HepG2 (cell line): ENCODE measurements around the gene PPP4R3A. TPM values are rescaled to one million over a fixed set of nuclear protein-coding genes. Genes with fewer than 3 reads are reported as not detected.

Experiments
- ATAC-seq: fragments of 200-7000 bp; cut with Tn5 transposase; 3 replicates; pipeline ENCODE4 v1.9.1; 2020; ENCODE audit warnings: mild to moderate bottlenecking, moderate library complexity
- BruUV-seq: library from RNA; stranded (reverse); fragments of 400-500 nt; replicated peaks from 2 replicates; lab custom pipeline; 2021; lab: Mats Ljungman, UMichigan
- CTCF ChIA-PET: fragments of 300-600 bp; formaldehyde crosslinking; extraction: SDS; loops from one replicate; lab custom pipeline; 2021; ENCODE audit warnings: low total read pairs, inconsistent platforms, low intra/inter-chr PET ratio; lab: Yijun Ruan, JAX
- POLR2A ChIA-PET: fragments of 350-600 bp; sonication (Branson Sonifier 250); formaldehyde crosslinking; loops from one replicate; lab custom pipeline; 2020; ENCODE audit warnings: antibody characterized with exemption, inconsistent platforms; lab: Yijun Ruan, JAX
- DNase-seq: peaks from one replicate; pipeline ENCODE4 v3.0.0-alpha.2; 2015; ENCODE audit warnings: low spot score
- FAIRE-seq: peaks from 3 replicates; lab custom pipeline; 2011; peaks lifted over from hg19 to GRCh38; lab: Jason Lieb, UNC
- H2AFZ ChIP-seq: one replicate; pipeline ENCODE4 v1.6.1; 2011; ENCODE audit warnings: low read length, inconsistent platforms
- H3K27ac ChIP-seq: fragments of 300-600 bp; 3 replicates; pipeline ENCODE4 v1.8.0; 2011; ENCODE audit warnings: mixed run types, mild to moderate bottlenecking, mixed read lengths, low read length, inconsistent platforms; ENCODE audit not compliant: insufficient read depth; ENCODE audit errors: extremely low read length
- H3K27me3 ChIP-seq, 2 experiments: fragments of 200-600 bp in 1 of 2; 2 replicates in 1 of 2; 3 replicates in 1 of 2; pipeline versions ENCODE4 v1.6.0 to v1.8.0; 2011; ENCODE audit warnings: low read length in 2 of 2, mild to moderate bottlenecking in 2 of 2, moderate library complexity in 2 of 2, inconsistent platforms in 1 of 2; ENCODE audit not compliant: insufficient read depth in 2 of 2, control insufficient read depth in 1 of 2
- H3K36me3 ChIP-seq, 2 experiments: fragments of 200-600 bp in 1 of 2; replicated peaks in 1 of 2; 2 replicates in 1 of 2; 3 replicates in 1 of 2; pipeline versions ENCODE4 v1.5.1 to v1.8.0; 2011; ENCODE audit warnings: low read length in 2 of 2, inconsistent platforms in 1 of 2; ENCODE audit not compliant: insufficient read depth in 2 of 2, control insufficient read depth in 1 of 2
- H3K4me1 ChIP-seq: 2 replicates; pipeline ENCODE4 v1.5.1; 2012; ENCODE audit warnings: low read length, inconsistent platforms; ENCODE audit not compliant: insufficient read depth
- H3K4me2 ChIP-seq: 2 replicates; pipeline ENCODE4 v1.6.0; 2011; ENCODE audit warnings: low read depth, low read length, inconsistent platforms
- H3K4me3 ChIP-seq, 3 experiments: fragments of 200-600 bp in 1 of 3; sonication (generic), shearing (Covaris generic) in 1 of 3; replicated peaks in 1 of 3; 2 replicates each; pipeline ENCODE4 v1.5.1; 2011 to 2016; ENCODE audit warnings: low read length in 3 of 3, inconsistent platforms in 2 of 3, low read depth in 2 of 3, mild to moderate bottlenecking in 2 of 3, control low read depth in 1 of 3, mixed read lengths in 1 of 3; ENCODE audit not compliant: insufficient read depth in 1 of 3
- H3K79me2 ChIP-seq: one replicate; pipeline ENCODE4 v1.6.1; 2011; ENCODE audit warnings: low read length, inconsistent platforms; ENCODE audit not compliant: insufficient read depth
- H3K9ac ChIP-seq: 2 replicates; pipeline ENCODE4 v1.6.0; 2011; ENCODE audit warnings: mild to moderate bottlenecking, low read depth, low read length, inconsistent platforms; ENCODE audit not compliant: insufficient read depth
- H3K9me3 ChIP-seq: 2 replicates; pipeline ENCODE4 v1.5.1; 2012; ENCODE audit warnings: mild to moderate bottlenecking, low read length
- H4K20me1 ChIP-seq: 2 replicates; pipeline ENCODE4 v1.6.0; 2011; ENCODE audit warnings: inconsistent platforms, mild to moderate bottlenecking, low read length, moderate library complexity; ENCODE audit not compliant: insufficient read depth
- BRCA1 ChIP-seq: sonication (generic); formaldehyde crosslinking; IDR thresholded peaks from 2 replicates; pipeline ENCODE4 v1.4.0; 2020; ENCODE audit warnings: missing genetic modification reagents
- FOXP4 ChIP-seq: sonication (generic); formaldehyde crosslinking; IDR thresholded peaks from 2 replicates; pipeline ENCODE4 v1.4.0; 2020; ENCODE audit warnings: missing genetic modification reagents
- GPBP1L1 ChIP-seq: sonication (generic); formaldehyde crosslinking; IDR thresholded peaks from 2 replicates; pipeline ENCODE4 v1.5.0; 2020; ENCODE audit warnings: mild to moderate bottlenecking, missing genetic modification reagents
- JUN ChIP-seq: sonication (generic); formaldehyde crosslinking; IDR thresholded peaks from 2 replicates; pipeline ENCODE4 v1.4.0; 2020; ENCODE audit warnings: mild to moderate bottlenecking, missing genetic modification reagents
- KMT2A ChIP-seq: sonication (generic); formaldehyde crosslinking; IDR thresholded peaks from 2 replicates; pipeline ENCODE4 v1.4.0; 2020; ENCODE audit warnings: missing genetic modification reagents
- NFE2 ChIP-seq: sonication (generic); formaldehyde crosslinking; IDR thresholded peaks from 2 replicates; pipeline ENCODE4 v1.4.0; 2020; ENCODE audit warnings: missing genetic modification reagents
- NR2F1 ChIP-seq, 2 experiments: fragments of 450-650 bp in 1 of 2; formaldehyde crosslinking in 1 of 2; IDR thresholded peaks; 2 replicates each; pipeline versions ENCODE4 v1.5.0 to v1.6.1; 2016 to 2020; ENCODE audit warnings: mild to moderate bottlenecking in 1 of 2, missing compliant biosample characterization in 1 of 2, missing genetic modification reagents in 1 of 2, moderate library complexity in 1 of 2
- REPIN1 ChIP-seq: sonication (generic); formaldehyde crosslinking; IDR thresholded peaks from 2 replicates; pipeline ENCODE4 v1.8.0; 2022; ENCODE audit warnings: missing genetic modification reagents, low read depth, mild to moderate bottlenecking, borderline replicate concordance
- SNRNP70 ChIP-seq: fragments of 200-400 bp; formaldehyde crosslinking; IDR thresholded peaks from 2 replicates; pipeline ENCODE4 v1.6.1; 2017; ENCODE audit warnings: mild to moderate bottlenecking, low read depth, low read length, moderate library complexity
- STAT5B ChIP-seq: sonication (generic); formaldehyde crosslinking; IDR thresholded peaks from 2 replicates; pipeline ENCODE4 v1.4.0; 2020; ENCODE audit warnings: missing genetic modification reagents
- YY1 ChIP-seq: IDR thresholded peaks from 2 replicates; pipeline ENCODE4 v1.6.1; 2011; ENCODE audit warnings: low read length, low read depth, moderate library complexity, mild to moderate bottlenecking; ENCODE audit not compliant: insufficient read depth, insufficient replicate concordance
- ZFP37 ChIP-seq: sonication (generic); formaldehyde crosslinking; IDR thresholded peaks from 2 replicates; pipeline ENCODE4 v1.4.0; 2020; ENCODE audit warnings: missing genetic modification reagents, borderline replicate concordance
- ZNF251 ChIP-seq: sonication (generic); formaldehyde crosslinking; IDR thresholded peaks from 2 replicates; pipeline ENCODE4 v1.9.0; 2021; ENCODE audit warnings: mild to moderate bottlenecking, missing genetic modification reagents
- ZNF570 ChIP-seq: sonication (generic); formaldehyde crosslinking; IDR thresholded peaks from 2 replicates; pipeline ENCODE4 v1.4.0; 2020; ENCODE audit warnings: mild to moderate bottlenecking, missing genetic modification reagents, borderline replicate concordance
- ZNF589 ChIP-seq: sonication (generic); formaldehyde crosslinking; conservative IDR thresholded peaks from 2 replicates; pipeline ENCODE4 v1.8.0; 2022; ENCODE audit warnings: mild to moderate bottlenecking, moderate library complexity, missing genetic modification reagents
- WGBS: methylation state at CpG from one replicate; pipeline ENCODE4 v1.1.6; 2017; ENCODE audit warnings: low lambda C conversion rate; 5-methylcytosine and 5-hydroxymethylcytosine counted together
- in situ Hi-C: cut with HindIII; loops from 2 replicates; pipeline ENCODE4 v1.10.0; 2017; ENCODE audit warnings: low pct_unique_long_range_greater_than_20kb; ENCODE audit not compliant: extremely low pct_ligation_motif_present
- intact Hi-C: fragments of 100-400 bp; cut with micrococcal nuclease; formaldehyde crosslinking; loops from one replicate; pipeline ENCODE4 v1.10.0; 2022; ENCODE audit not compliant: unreplicated experiment
- polyA plus RNA-seq, 8 experiments: library from polyadenylated mRNA; depleted of rRNA in 3 of 8; stranded (reverse) in 7 of 8; unstranded in 1 of 8; fragments of >200 nt; fragmentation: Illumina TruSeq in 4 of 8; extraction: Trizol in 4 of 8; gene quantifications; 2 replicates each; pipeline versions ENCODE4 v1.2.1 to v1.2.3, GENCODE V29; 2011 to 2016; ENCODE audit warnings: low read depth in 4 of 8, missing spikeins in 1 of 8, mixed read lengths in 1 of 8; ENCODE audit not compliant: insufficient read depth in 1 of 8
- total RNA-seq, 5 experiments: library from RNA; depleted of rRNA; stranded (reverse); fragments of >200 nt; fragmentation: Illumina TruSeq; extraction: Trizol; gene quantifications; 2 replicates each; pipeline ENCODE4 v1.2.3, GENCODE V29; 2016; ENCODE audit warnings: low read depth in 1 of 5
- TF ChIP-seq, protein P1 (sequence below): IDR thresholded peaks from 2 replicates; pipeline ENCODE4 v1.6.1; 2016; ENCODE audit warnings: low read depth, control low read depth
- TF ChIP-seq, protein P2 (sequence below): sonication (generic); formaldehyde crosslinking; IDR thresholded peaks from 2 replicates; pipeline ENCODE4 v1.5.0; 2020; ENCODE audit warnings: mild to moderate bottlenecking, missing genetic modification reagents

PPP4R3A gene
- total and polyA plus RNA-seq, 2 of the 13 experiments (the other 11 are each of a cell fraction or from before 2014, with no cell fraction given) = 22.5 to 57.4 TPM

DNA sequence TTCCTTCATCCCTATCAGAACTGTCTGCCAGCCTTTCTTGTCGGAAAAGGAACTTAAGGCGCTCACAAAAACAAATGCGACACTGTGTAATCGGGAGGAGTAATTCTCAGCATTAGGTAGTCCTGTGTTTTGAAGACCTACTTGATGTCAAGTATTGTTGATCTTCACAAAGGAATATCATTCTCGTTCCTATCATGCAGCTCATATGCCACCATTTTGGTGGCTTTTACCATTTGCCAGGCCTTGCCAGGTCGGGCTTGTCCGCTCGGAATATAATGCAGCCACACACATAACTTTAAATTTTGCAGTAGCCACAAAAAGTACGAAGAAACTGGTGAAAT is 903 bp upstream of the PPP4R3A start:
- peak; percentile 39 for FAIRE-seq
- CTCF ChIA-PET = no interaction called here
- WGBS = 34% methylated on average over 6 of the region's 9 CpGs
- TF ChIP-seq SNRNP70 (no peak), FOXP4 (CRISPR knock-in tag) (no peak), ZFP37 (CRISPR knock-in tag) (0 out of 2 replicates have a peak, but pooled peaks have one; percentile 11), STAT5B (CRISPR knock-in tag) (no peak), BRCA1 (CRISPR knock-in tag) (0 out of 2 replicates have a peak, but pooled peaks have one; percentile 9), NR2F1 (CRISPR knock-in tag; IDR thresholded peaks at IDR 0.05) (no peak), ZNF570 (CRISPR knock-in tag) (no peak), NFE2 (no peak), KMT2A (CRISPR knock-in tag) (no peak), YY1 (no peak), ZNF589 (no peak), ZNF251 (CRISPR knock-in tag) (no peak), GPBP1L1 (CRISPR knock-in tag) (no peak), REPIN1 (CRISPR knock-in tag) (no peak), JUN (CRISPR knock-in tag) (no peak)
- TF ChIP-seq, protein P1, sequence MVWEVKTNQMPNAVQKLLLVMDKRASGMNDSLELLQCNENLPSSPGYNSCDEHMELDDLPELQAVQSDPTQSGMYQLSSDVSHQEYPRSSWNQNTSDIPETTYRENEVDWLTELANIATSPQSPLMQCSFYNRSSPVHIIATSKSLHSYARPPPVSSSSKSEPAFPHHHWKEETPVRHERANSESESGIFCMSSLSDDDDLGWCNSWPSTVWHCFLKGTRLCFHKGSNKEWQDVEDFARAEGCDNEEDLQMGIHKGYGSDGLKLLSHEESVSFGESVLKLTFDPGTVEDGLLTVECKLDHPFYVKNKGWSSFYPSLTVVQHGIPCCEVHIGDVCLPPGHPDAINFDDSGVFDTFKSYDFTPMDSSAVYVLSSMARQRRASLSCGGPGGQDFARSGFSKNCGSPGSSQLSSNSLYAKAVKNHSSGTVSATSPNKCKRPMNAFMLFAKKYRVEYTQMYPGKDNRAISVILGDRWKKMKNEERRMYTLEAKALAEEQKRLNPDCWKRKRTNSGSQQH (CRISPR knock-in tag) = no peak
- TF ChIP-seq, protein P2, sequence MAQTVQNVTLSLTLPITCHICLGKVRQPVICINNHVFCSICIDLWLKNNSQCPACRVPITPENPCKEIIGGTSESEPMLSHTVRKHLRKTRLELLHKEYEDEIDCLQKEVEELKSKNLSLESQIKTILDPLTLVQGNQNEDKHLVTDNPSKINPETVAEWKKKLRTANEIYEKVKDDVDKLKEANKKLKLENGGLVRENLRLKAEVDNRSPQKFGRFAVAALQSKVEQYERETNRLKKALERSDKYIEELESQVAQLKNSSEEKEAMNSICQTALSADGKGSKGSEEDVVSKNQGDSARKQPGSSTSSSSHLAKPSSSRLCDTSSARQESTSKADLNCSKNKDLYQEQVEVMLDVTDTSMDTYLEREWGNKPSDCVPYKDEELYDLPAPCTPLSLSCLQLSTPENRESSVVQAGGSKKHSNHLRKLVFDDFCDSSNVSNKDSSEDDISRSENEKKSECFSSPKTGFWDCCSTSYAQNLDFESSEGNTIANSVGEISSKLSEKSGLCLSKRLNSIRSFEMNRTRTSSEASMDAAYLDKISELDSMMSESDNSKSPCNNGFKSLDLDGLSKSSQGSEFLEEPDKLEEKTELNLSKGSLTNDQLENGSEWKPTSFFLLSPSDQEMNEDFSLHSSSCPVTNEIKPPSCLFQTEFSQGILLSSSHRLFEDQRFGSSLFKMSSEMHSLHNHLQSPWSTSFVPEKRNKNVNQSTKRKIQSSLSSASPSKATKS = 0 out of 2 replicates have a peak, but pooled peaks have one; percentile 34

More for the DNA sequence above, 903 bp upstream of the PPP4R3A start:
- peak overlapping the region; percentile 80 for H3K4me2 ChIP-seq
- H3K36me3 ChIP-seq = peaks cover 0 to 14% of the 10 kb centered on the region in 2 experiments; a peak in 3 of 5 replicates
- peak overlapping the region; percentile 95 for H3K9ac ChIP-seq
- peaks cover 35% of the 10 kb centered on the region for H3K79me2 ChIP-seq
- no peak for ATAC-seq
- H3K4me1 ChIP-seq = peaks cover 25% of the 10 kb centered on the region
- H3K4me3 ChIP-seq = peak overlapping the region; percentile 75 to 93 (median 85)
- H4K20me1 ChIP-seq = peaks cover 25% of the 10 kb centered on the region
- no peaks in the 10 kb centered on the region; a peak in 2 of 5 replicates for H3K27me3 ChIP-seq
- peak overlapping the region; percentile 99 for H3K27ac ChIP-seq
- DNase-seq = peak; percentile 5
- H2AFZ ChIP-seq = peak overlapping the region; percentile 8
- no peaks in the 10 kb centered on the region for H3K9me3 ChIP-seq
- POLR2A ChIA-PET = interaction anchor here (1.1 to 1.7 kb wide), 4 partner anchors 8 to 595 kb away, joined by 3 to 5 read pairs (median 4); partner anchors contain the start of gene ATXN3
- in situ Hi-C loops (no loop called here), intact Hi-C loops (no loop called here)
- BruUV-seq = no TSS peak
